GM19397 (cell line): ENCODE results near the gene YJU2.
"Not testable (repeated sequence)": the region's sequence is repeated elsewhere in the genome, so short reads cannot be mapped to it uniquely, and the experiment has no call there.

Source experiments
- ATAC-seq: cut with Tn5 transposase; IDR thresholded peaks from one replicate; pipeline ENCODE4 v1.9.1; 2021; ENCODE audit warnings: mild to moderate bottlenecking, moderate library complexity; ENCODE audit not compliant: unreplicated experiment

YJU2 gene

GRCh38 chr19:4246767-4247593, at the start of gene YJU2:
TSS of gene YJU2 (plus strand) at chr19:4247080. CDS start at chr19:4247147, 67 bp downstream.
- peak; percentile 81 for ATAC-seq

DNA sequence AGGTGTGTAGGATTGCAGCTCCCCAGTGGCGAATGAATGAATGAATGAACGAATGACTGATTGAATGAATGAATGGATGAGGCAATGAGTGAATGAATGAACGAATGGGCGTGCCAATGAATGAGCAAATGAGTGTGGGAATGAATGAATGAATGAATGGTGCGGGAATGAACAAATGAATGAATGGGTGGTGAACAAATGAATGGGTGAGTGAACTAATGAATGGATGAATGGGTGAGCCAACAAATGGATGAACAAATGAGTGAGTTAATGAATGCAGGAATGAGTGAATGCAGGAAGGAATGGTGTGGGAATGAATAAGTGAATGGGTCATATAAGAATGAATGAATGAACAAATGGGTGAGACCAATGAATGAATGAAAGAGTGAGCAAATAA, 49.7 kb upstream of the YJU2 start:
- no peak for ATAC-seq

DNA sequence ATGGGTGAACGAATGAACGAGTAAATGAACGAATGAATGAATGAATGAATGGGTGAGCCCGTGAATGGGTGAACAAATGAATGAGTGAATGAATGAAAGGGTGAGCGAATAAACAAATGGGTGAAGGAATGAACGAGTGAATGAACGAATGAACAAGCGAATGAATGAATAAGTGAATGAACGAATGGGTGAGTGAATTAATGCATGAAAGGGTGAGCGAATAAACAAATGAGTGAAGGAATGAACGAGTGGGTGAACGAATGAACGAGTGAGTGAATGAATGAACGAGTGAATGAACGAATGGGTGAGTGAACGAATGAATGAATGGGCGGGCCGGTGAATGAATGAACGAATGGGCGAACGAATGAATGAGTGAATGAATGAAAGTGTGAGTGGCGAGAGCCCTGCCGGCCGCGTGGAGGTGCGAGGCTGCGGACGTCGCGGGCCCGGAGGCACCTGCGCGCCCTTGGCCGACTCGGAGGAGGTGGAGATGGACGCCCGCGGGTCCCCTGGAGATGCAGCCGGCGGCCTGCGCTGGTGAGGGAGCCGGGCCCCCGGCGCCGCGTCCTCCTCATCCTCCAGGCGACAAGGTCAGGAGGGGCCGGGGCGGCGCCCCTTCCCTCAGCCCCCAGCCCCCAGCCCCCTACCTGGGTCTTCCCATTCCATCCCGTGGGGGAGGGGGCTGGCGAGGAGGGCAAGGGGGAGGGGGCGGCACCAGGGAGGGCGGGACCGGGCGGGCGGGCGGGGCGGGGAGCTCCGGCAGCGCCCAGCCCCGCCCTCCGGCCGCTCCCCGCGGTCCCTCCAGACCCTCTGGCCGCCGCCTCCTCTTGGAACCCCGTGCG, 49.0 kb upstream of the YJU2 start:
- no peak for ATAC-seq

DNA sequence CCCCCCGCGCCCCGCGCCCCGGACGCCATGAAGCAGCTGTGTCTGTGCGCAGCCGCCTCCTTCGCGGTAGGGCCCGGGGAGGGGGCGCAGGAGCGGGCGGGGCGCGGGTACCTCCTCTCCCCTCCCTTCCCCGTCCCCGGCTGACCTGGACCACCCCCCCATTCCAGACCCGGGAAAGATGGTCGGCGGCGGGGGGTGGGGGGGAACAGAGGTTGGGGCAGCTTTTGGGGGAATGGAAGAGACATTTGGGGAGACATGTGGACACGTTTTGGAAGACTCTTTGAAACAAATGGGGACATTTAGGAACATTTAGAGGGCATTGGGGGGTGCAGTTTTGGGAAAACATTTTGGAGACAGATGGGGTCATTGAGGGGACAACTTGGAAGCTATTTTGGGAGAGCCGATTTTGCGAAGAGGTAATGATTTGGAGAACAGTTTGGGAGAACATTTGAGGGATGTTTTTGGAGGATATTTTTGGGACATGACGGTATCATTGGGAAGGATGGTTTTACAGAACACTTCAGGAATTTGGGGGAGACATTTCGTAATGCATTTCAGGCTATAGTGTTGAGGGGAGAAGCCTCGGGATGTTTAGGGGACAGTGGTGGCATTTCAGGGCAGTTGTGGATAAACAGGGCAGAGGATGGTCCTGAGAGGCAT, 48.3 kb upstream of the YJU2 start:
- no peak for ATAC-seq

DNA sequence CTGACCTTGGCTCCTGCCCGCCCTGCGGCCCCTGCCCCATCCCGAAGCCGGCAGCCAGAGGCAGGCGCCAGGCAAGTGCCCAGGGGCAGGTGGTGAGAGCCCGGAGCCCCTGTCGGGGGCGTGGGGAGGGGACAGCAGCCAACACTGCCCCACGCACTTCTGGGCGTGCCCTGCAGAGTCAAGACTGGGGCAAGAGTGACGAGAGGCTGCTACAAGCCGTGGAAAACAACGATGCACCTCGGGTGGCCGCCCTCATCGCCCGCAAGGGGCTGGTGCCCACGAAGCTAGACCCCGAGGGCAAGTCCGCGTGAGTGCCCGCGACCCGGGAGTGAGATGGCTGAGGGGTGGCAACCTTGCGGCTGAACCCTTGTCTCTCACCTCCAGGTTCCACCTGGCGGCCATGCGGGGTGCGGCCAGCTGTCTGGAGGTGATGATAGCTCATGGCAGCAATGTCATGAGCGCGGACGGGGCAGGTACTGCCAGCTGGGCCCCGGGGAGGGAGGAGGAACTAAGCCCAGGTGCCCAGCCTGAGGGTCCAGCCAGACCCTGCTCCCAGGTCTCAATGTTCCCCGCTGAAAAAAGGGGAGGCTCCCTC, 47.1 kb upstream of the YJU2 start:
- ATAC-seq, result no peak

DNA sequence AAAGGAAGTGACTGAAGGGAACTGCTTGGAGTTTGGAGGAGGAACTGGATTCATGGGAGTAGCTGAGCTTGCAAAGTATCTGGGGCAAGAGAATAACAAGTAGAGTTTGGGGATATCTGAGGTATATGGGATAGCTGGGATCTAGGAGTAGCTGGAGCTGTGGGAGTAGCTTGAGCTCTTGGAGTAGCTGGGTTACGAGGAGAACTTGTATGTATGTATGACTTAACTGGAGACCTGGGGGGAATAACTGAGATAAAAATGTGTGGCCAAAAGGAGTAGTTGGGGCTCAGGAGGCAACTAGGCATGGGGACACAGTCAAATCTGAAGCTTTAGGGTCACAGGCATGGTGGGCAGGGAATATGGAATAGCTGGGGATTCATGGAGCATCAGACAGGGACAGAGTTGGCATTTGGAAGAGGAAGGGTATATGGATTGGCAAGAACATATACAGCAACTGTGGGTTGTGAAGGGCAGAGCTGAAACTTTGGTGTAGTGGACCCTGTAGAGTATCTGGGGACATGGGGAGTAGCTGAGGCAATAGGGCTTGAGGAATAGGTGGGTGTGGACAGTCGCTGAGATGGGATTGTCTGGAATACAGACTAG, 45.8 kb upstream of the YJU2 start:
- no peak for ATAC-seq

- no peak for ATAC-seq
Measured at GRCh38 chr19:4201798-4202197, 45.1 kb upstream of the YJU2 start.

DNA sequence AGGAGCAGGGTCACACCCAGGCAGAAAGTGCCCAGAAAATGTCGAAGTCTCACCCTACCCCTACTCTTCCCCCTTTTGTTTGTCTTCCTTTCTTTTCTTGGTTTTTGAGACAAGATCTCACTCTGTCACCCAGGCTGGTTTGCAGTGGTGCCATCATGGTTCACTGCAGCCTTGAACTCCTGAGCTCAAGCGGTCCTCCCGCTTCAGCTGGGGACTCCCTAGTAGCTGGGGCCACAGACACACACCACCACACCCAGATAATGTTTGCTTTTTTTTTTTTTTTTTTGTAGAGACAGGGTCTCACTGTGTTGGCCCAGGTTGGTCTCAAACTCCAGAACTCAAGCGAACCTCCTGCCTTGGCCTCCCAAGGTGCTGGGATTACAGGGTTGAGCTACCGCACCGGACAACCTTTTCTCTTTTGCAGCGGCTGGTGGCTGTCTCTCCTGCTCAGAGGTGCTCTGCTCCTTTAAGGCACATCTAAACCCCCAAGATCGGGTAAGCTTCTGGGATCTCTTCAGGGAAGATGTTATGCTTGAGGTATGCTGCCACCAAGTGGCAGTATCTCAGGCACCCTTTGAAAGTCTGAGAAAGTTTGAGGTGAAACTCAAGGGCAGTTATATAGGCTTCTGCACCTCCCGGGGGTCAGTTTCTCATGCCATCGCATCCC, 39.9 kb upstream of the YJU2 start:
- no peak for ATAC-seq

- ATAC-seq, result no peak
Measured at GRCh38 chr19:4208385-4209094, 38.3 kb upstream of the YJU2 start.

GRCh38 chr19:4210166-4210731, 36.6 kb upstream of the YJU2 start:
- ATAC-seq, result no peak

- no peak for ATAC-seq
Measured at GRCh38 chr19:4213116-4213515, 33.8 kb upstream of the YJU2 start.

- ATAC-seq, result no peak
Measured at GRCh38 chr19:4215807-4216206, 31.1 kb upstream of the YJU2 start.

- no peak for ATAC-seq
Measured at GRCh38 chr19:4216846-4217245, 30.0 kb upstream of the YJU2 start.

DNA sequence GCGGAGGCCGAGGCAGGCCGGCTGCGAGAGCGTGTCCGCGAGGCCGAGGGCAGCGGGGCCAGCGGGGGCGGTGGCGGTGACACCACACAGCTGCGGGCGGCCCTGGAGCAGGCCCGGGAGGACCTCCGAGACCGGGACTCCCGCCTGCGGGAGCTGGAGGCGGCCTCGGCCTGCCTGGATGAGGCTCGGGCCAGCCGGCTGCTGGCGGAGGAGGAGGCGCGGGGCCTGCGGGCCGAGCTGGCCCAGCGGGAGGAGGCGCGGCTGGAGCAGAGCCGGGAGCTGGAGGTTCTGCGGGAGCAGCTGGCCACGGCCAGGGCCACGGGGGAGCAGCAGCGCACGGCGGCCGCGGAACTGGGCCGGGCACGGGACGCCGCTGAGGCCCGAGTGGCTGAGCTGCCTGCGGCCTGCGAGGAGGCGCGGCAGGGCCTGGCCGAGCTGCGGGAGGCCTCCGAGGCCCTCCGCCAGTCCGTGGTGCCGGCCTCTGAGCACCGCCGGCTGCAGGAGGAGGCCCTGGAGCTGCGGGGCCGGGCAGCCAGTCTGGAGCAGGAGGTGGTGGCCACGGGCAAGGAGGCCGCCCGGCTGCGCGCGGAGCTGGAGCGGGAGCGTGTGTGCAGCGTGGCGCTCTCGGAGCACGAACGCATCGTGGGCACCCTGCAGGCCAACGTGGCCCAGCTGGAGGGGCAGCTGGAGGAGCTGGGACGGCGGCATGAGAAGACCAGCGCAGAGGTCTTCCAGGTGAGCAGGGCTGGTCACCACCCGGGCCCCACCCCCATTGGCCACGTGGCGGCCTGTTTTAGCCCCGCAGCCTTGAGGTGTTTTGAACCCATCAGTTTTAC, 29.2 kb upstream of the YJU2 start:
- no peak for ATAC-seq

DNA sequence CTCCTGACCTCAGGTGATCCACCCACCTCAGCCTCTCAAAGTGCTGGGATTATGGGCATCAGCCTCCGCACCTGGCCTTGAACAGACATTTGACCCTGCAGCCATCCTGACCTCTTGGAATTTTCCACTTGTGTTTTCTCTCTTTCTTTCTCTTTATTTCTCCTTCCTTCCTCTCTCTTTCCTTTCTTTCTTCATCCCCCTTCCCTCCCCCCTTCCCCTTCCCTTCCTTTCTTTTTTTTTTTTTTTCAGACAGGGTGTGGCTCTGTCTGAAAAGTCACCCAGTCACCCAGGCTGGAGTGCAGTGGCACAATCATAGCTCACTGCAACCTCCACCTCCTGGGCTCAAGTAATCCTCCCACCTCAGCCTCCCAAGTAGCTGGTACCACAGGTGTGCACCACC, 28.4 kb upstream of the YJU2 start:
- not testable (repeated sequence) for ATAC-seq

GRCh38 chr19:4220188-4220587, 26.7 kb upstream of the YJU2 start:
- ATAC-seq, result no peak

- ATAC-seq, result no peak
Measured at GRCh38 chr19:4224470-4224869, 22.4 kb upstream of the YJU2 start.

GRCh38 chr19:4225885-4226284, 21.0 kb upstream of the YJU2 start:
- ATAC-seq, result no peak
